Measurements from ENCODE around the gene FAM193B. TPM values are rescaled to one million over a fixed set of nuclear protein-coding genes. Genes with fewer than 3 reads are reported as not detected.

Gene FAM193B
- total and polyA plus RNA-seq, 2 of the 13 experiments (the other 11 are each of a cell fraction or from before 2014, with no cell fraction given): 21.2 to 40.9 TPM

DNA sequence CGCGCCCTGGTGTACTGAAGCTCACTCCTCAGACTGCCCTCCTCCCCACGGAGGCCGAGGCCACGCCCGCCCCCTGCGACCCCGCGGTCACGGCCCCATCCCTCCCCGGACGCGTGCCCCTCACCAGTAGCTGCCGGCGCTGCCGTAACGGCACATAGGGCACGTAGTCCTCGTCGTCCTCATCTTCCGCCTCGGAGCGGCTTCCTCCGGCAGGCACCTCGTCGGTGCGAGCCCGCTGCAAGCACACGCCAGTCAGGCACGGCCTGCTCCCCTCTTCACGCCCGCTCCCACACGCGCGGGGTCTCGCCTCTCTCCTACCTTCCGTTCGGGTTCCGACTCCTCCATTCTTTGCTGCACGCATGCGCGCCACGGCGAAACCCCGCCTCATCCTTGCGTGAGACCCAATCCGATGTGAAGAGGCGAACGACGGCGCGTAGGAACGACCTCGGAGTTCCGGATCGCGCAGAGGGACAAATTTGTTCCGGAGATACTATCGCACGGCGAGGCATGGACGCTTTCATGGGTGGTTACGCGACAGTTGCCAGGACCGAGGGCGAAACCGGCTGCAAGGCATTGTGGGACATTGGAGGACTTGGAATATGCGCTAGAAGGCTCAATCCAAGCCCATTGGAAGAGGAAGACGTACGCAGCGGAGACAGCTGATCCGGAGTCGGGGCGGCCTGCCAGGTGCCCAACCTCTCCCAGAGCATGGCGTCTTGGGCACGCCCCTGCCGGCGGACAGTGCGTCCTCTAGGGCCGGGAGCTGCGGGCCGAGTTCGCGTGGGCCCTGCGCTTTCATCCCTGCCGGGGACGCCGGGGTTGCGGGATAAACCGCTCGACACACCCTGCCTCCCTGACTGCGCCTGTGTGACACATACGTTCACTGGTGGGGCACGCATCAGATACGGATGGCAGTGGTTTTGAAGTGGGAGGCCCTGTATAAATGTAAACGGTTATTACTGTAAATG, 37.5 kb downstream of the FAM193B start, which contains the start of gene DDX41 (continued):
- TF ChIP-seq KDM5B (CRISPR knock-in tag; IDR thresholded peaks at IDR 0.05; ENCODE audit: borderline replicate concordance) (peak; percentile 93; the same call in 1 of the 2 replicates), SALL1 (CRISPR knock-in tag; IDR thresholded peaks at IDR 0.05) (peak; percentile 93), ZNF547 (CRISPR knock-in tag; IDR thresholded peaks at IDR 0.05) (peak; percentile 68; the same call in 1 of the 2 replicates), CENPX (CRISPR knock-in tag; IDR thresholded peaks at IDR 0.05) (no peak)
- TF ChIP-seq, protein P1, sequence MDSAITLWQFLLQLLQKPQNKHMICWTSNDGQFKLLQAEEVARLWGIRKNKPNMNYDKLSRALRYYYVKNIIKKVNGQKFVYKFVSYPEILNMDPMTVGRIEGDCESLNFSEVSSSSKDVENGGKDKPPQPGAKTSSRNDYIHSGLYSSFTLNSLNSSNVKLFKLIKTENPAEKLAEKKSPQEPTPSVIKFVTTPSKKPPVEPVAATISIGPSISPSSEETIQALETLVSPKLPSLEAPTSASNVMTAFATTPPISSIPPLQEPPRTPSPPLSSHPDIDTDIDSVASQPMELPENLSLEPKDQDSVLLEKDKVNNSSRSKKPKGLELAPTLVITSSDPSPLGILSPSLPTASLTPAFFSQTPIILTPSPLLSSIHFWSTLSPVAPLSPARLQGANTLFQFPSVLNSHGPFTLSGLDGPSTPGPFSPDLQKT (CRISPR knock-in tag; IDR thresholded peaks at IDR 0.05; ENCODE audit: borderline replicate concordance): no peak
- TF ChIP-seq, protein P2, sequence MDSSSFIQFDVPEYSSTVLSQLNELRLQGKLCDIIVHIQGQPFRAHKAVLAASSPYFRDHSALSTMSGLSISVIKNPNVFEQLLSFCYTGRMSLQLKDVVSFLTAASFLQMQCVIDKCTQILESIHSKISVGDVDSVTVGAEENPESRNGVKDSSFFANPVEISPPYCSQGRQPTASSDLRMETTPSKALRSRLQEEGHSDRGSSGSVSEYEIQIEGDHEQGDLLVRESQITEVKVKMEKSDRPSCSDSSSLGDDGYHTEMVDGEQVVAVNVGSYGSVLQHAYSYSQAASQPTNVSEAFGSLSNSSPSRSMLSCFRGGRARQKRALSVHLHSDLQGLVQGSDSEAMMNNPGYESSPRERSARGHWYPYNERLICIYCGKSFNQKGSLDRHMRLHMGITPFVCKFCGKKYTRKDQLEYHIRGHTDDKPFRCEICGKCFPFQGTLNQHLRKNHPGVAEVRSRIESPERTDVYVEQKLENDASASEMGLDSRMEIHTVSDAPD (CRISPR knock-in tag; IDR thresholded peaks at IDR 0.05): no peak; the same call in 1 of the 2 replicates
- TF ChIP-seq, protein P3, sequence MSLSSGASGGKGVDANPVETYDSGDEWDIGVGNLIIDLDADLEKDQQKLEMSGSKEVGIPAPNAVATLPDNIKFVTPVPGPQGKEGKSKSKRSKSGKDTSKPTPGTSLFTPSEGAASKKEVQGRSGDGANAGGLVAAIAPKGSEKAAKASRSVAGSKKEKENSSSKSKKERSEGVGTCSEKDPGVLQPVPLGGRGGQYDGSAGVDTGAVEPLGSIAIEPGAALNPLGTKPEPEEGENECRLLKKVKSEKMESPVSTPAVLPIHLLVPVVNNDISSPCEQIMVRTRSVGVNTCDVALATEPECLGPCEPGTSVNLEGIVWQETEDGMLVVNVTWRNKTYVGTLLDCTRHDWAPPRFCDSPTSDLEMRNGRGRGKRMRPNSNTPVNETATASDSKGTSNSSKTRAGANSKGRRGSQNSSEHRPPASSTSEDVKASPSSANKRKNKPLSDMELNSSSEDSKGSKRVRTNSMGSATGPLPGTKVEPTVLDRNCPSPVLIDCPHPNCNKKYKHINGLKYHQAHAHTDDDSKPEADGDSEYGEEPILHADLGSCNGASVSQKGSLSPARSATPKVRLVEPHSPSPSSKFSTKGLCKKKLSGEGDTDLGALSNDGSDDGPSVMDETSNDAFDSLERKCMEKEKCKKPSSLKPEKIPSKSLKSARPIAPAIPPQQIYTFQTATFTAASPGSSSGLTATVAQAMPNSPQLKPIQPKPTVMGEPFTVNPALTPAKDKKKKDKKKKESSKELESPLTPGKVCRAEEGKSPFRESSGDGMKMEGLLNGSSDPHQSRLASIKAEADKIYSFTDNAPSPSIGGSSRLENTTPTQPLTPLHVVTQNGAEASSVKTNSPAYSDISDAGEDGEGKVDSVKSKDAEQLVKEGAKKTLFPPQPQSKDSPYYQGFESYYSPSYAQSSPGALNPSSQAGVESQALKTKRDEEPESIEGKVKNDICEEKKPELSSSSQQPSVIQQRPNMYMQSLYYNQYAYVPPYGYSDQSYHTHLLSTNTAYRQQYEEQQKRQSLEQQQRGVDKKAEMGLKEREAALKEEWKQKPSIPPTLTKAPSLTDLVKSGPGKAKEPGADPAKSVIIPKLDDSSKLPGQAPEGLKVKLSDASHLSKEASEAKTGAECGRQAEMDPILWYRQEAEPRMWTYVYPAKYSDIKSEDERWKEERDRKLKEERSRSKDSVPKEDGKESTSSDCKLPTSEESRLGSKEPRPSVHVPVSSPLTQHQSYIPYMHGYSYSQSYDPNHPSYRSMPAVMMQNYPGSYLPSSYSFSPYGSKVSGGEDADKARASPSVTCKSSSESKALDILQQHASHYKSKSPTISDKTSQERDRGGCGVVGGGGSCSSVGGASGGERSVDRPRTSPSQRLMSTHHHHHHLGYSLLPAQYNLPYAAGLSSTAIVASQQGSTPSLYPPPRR (CRISPR knock-in tag; IDR thresholded peaks at IDR 0.05; ENCODE audit: borderline replicate concordance): 0 out of 2 replicates have a peak, but pooled peaks have one; percentile 63
- TF ChIP-seq, protein P4, sequence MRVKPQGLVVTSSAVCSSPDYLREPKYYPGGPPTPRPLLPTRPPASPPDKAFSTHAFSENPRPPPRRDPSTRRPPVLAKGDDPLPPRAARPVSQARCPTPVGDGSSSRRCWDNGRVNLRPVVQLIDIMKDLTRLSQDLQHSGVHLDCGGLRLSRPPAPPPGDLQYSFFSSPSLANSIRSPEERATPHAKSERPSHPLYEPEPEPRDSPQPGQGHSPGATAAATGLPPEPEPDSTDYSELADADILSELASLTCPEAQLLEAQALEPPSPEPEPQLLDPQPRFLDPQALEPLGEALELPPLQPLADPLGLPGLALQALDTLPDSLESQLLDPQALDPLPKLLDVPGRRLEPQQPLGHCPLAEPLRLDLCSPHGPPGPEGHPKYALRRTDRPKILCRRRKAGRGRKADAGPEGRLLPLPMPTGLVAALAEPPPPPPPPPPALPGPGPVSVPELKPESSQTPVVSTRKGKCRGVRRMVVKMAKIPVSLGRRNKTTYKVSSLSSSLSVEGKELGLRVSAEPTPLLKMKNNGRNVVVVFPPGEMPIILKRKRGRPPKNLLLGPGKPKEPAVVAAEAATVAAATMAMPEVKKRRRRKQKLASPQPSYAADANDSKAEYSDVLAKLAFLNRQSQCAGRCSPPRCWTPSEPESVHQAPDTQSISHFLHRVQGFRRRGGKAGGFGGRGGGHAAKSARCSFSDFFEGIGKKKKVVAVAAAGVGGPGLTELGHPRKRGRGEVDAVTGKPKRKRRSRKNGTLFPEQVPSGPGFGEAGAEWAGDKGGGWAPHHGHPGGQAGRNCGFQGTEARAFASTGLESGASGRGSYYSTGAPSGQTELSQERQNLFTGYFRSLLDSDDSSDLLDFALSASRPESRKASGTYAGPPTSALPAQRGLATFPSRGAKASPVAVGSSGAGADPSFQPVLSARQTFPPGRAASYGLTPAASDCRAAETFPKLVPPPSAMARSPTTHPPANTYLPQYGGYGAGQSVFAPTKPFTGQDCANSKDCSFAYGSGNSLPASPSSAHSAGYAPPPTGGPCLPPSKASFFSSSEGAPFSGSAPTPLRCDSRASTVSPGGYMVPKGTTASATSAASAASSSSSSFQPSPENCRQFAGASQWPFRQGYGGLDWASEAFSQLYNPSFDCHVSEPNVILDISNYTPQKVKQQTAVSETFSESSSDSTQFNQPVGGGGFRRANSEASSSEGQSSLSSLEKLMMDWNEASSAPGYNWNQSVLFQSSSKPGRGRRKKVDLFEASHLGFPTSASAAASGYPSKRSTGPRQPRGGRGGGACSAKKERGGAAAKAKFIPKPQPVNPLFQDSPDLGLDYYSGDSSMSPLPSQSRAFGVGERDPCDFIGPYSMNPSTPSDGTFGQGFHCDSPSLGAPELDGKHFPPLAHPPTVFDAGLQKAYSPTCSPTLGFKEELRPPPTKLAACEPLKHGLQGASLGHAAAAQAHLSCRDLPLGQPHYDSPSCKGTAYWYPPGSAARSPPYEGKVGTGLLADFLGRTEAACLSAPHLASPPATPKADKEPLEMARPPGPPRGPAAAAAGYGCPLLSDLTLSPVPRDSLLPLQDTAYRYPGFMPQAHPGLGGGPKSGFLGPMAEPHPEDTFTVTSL (CRISPR knock-in tag; IDR thresholded peaks at IDR 0.05; ENCODE audit: borderline replicate concordance): no peak; the same call in 1 of the 2 replicates
- TF ChIP-seq, protein P5, sequence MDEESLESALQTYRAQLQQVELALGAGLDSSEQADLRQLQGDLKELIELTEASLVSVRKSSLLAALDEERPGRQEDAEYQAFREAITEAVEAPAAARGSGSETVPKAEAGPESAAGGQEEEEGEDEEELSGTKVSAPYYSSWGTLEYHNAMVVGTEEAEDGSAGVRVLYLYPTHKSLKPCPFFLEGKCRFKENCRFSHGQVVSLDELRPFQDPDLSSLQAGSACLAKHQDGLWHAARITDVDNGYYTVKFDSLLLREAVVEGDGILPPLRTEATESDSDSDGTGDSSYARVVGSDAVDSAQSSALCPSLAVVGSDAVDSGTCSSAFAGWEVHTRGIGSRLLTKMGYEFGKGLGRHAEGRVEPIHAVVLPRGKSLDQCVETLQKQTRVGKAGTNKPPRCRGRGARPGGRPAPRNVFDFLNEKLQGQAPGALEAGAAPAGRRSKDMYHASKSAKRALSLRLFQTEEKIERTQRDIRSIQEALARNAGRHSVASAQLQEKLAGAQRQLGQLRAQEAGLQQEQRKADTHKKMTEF (CRISPR knock-in tag; IDR thresholded peaks at IDR 0.05): peak; percentile 98
